RWPE1 (cell line): ENCODE measurements around the gene APBA2.

Experiments
- CTCF ChIA-PET: fragments of 350-600 bp; sonication (Branson Sonifier 250); formaldehyde crosslinking; extraction: SDS; loops from one replicate; lab custom pipeline; 2021; lab: Yijun Ruan, JAX
- POLR2A ChIA-PET: fragments of 400-600 bp; formaldehyde crosslinking; extraction: SDS; loops from one replicate; lab custom pipeline; 2020; ENCODE audit warnings: antibody characterized with exemption; ENCODE audit not compliant: low non-redundant PET; lab: Yijun Ruan, JAX
- DNase-seq: peaks from one replicate; pipeline ENCODE4 v3.0.0; 2012; ENCODE audit warnings: low spot score
- H3K27ac ChIP-seq: fragments of 450-650 bp; 2 replicates; pipeline ENCODE4 v1.5.1; 2017
- CTCF ChIP-seq: fragments of 450-650 bp; conservative IDR thresholded peaks from 2 replicates; pipeline ENCODE4 v1.5.1; 2017; ENCODE audit warnings: low read depth, mild to moderate bottlenecking

Gene APBA2

GRCh38 chr15:29140475-29141307, 254.9 kb downstream of the APBA2 start:
- ChIA-PET CTCF (interaction anchor here (0.6 to 2.3 kb wide), 15 partner anchors 11 to 443 kb away, joined by 3 to 9 read pairs (median 3); partner anchors contain the start of gene APBA2), POLR2A (no interaction called here)
- peak overlapping the region; percentile 93 for H3K27ac ChIP-seq
- TF ChIP-seq CTCF = no peak
- DNase-seq = no peak

GRCh38 chr15:29141308-29142128, 255.7 kb downstream of the APBA2 start:
- POLR2A ChIA-PET = no interaction called here
- CTCF ChIA-PET = no interaction called here
- no peak for DNase-seq
- H3K27ac ChIP-seq = peak overlapping the region; percentile 93
- TF ChIP-seq CTCF = no peak

GRCh38 chr15:29142129-29142747, 256.5 kb downstream of the APBA2 start:
- ChIA-PET POLR2A (no interaction called here), CTCF (no interaction called here)
- H3K27ac ChIP-seq = peak overlapping the region; percentile 93
- DNase-seq = no peak
- no peak for TF ChIP-seq CTCF

- POLR2A ChIA-PET = no interaction called here
- no peak for TF ChIP-seq CTCF
- no peak for DNase-seq
- CTCF ChIA-PET = interaction anchor here (0.6 kb wide), 1 partner anchor 17 kb away, joined by 3 read pairs; no protein-coding TSS in a partner anchor
- no peak overlapping the region for H3K27ac ChIP-seq
Measured at GRCh38 chr15:29143293-29143692, 257.5 kb downstream of the APBA2 start.

- POLR2A ChIA-PET = no interaction called here
- CTCF ChIA-PET = interaction anchor here (0.6 to 0.7 kb wide), 2 partner anchors 18 to 19 kb away, joined by 3 to 6 read pairs; no protein-coding TSS in a partner anchor
- H3K27ac ChIP-seq = no peak overlapping the region
- no peak for TF ChIP-seq CTCF
- DNase-seq = no peak
Measured at GRCh38 chr15:29143909-29144635, 258.3 kb downstream of the APBA2 start.

GRCh38 chr15:29149738-29150075, 263.9 kb downstream of the APBA2 start:
- H3K27ac ChIP-seq = no peak overlapping the region
- TF ChIP-seq CTCF = no peak
- no peak for DNase-seq
- CTCF ChIA-PET = no interaction called here
- POLR2A ChIA-PET = no interaction called here
